ENCODE results near the gene POLR3B.

POLR3B gene

DNA sequence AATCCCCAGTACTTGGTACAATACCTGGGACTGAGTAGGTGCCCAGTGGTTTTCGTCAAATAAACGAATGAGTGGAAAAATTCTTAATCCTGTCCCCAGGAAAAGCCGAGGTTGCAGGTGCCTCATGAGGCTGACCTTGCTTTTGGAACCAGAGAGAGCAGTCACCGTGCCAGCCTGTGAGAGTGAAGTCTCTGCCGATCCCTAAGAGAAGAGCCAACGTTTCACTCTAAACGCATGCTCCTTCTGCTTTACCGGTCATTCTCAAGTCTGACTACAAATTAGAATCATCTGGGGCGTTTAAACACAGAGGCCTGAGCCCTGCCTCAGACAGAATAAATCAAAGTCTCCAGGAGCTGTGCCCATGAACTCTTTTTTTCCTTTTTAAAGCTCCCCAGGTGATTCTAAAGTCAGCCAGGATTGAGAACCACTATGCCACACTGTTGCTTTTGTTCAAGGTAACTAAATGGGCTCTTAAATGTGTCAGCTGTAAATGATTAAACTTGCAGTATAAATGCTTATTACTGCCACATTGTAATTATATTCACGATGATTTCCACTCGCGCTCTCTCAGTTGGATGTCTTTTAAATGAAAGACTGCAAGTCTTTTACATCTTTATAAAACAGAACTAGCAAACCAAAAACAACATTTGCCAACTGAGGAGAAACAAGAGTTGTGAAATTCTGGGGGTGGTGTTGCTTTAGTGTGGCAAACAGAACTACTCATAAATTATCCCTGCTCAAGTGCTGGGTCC, 28.1 kb upstream of the POLR3B start:
- intact Hi-C loops (cut with micrococcal nuclease): no loop called here
- no peaks in the 10 kb centered on the region for H3K9me3 Mint-ChIP-seq
- H3K36me3 Mint-ChIP-seq (ENCODE audit: low read depth): peaks cover 59% of the 10 kb centered on the region
- no peak overlapping the region for H3K27ac Mint-ChIP-seq
- no peak overlapping the region for H3K4me3 Mint-ChIP-seq
- H3K4me1 Mint-ChIP-seq (ENCODE audit: low read depth): peaks cover 20% of the 10 kb centered on the region
- H3K27me3 Mint-ChIP-seq: no peaks in the 10 kb centered on the region

DNA sequence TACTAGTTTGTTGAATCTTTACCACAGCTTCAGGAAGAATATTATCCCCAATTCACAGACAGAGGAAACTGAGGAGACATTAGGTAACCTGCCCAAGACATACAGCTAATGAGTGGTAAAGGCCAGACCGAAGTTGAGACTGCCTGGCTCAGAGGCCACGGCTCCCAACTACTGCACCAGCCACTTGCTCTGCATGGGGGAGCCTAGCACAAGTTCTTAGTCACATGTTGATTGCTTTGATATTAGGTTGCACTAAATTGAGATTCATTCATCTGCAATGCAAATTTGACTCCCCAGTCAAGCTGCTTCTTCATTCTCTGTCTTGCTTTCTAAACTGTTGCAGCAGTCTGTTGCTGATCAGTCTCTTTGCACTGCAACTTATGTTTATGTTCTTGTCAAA, 25.9 kb upstream of the POLR3B start:
- no peaks in the 10 kb centered on the region for H3K27me3 Mint-ChIP-seq

DNA sequence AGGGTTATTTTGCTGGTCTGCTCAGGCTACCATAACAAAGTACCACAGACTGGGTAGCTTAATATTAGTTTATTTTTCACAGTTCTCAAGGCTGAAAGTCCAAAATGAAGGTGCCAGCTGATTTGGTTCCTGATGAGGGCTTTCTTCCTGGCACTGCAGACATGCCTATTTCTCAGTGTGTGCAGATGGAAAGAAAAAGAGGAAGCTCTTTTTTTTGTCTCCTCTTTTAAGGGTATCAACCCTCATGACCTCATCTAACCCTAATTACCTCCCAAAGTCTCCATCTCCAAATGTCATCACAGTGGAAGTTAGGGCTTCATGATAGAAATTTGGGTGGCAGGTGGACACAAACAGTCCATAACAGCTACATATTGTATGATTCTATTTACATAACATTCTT, 25.0 kb upstream of the POLR3B start:
- no peaks in the 10 kb centered on the region for H3K27me3 Mint-ChIP-seq
- no peak overlapping the region for H3K27ac Mint-ChIP-seq

More for the DNA sequence above, 25.9 kb upstream of the POLR3B start:
- H3K9me3 Mint-ChIP-seq: no peaks in the 10 kb centered on the region
- H3K4me3 Mint-ChIP-seq: no peak overlapping the region
- intact Hi-C loops (cut with micrococcal nuclease): no loop called here
- peaks cover 44% of the 10 kb centered on the region for H3K36me3 Mint-ChIP-seq (ENCODE audit: low read depth)
- H3K27ac Mint-ChIP-seq: no peak overlapping the region
- H3K4me1 Mint-ChIP-seq (ENCODE audit: low read depth): peaks cover 34% of the 10 kb centered on the region

DNA sequence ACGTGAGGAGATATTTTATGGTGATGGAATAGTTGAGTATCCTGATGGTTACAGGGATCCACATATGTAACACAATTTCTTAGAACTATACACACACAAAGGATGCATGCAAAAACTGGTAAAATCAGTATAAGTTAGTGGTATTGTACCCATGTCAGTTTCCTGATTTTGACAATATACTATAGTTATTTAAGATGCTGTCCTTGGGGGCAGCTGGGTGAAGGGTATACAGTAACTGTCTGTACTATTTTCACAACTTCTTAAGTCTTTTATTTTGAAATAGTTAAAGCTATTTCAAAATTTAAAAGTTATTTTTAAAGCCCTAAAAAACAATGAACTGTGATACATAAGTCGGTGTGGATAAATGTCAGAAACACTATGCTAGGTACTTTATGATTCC, 24.5 kb upstream of the POLR3B start:
- Mint-ChIP-seq H3K4me1 (ENCODE audit: low read depth) (peaks cover 38% of the 10 kb centered on the region), H3K4me3 (no peak overlapping the region), H3K36me3 (ENCODE audit: low read depth) (peaks cover 39% of the 10 kb centered on the region), H3K9me3 (no peaks in the 10 kb centered on the region), H3K27ac (no peak overlapping the region), H3K27me3 (no peaks in the 10 kb centered on the region)
- intact Hi-C loops (cut with micrococcal nuclease): no loop called here

More for the DNA sequence above, 25.0 kb upstream of the POLR3B start:
- Mint-ChIP-seq H3K36me3 (ENCODE audit: low read depth) (peaks cover 37% of the 10 kb centered on the region), H3K4me1 (ENCODE audit: low read depth) (peaks cover 38% of the 10 kb centered on the region), H3K4me3 (no peak overlapping the region), H3K9me3 (no peaks in the 10 kb centered on the region)
- intact Hi-C loops (cut with micrococcal nuclease): no loop called here

DNA sequence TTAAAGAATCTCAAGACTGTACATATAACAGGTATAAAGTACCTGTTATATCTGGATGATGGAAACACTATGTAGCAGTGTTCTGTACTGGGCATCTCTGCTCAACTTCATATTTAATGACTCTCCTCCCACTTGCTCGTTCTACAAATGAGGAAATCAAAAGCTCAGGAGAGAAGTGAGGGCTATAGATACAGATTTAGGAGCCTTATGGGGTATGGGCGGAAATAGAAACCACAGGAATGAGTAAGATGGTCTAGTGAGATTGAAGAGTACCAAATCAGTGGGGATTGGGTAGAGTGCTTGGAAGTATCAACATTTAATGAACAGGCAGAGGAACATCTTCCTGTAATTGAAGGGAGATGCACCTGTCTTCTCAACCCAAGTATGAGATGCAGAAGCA, 23.8 kb upstream of the POLR3B start:
- Mint-ChIP-seq H3K4me1 (ENCODE audit: low read depth) (peaks cover 32% of the 10 kb centered on the region), H3K27me3 (no peaks in the 10 kb centered on the region), H3K36me3 (ENCODE audit: low read depth) (peaks cover 37% of the 10 kb centered on the region), H3K9me3 (no peaks in the 10 kb centered on the region), H3K27ac (no peak overlapping the region), H3K4me3 (no peak overlapping the region)
- intact Hi-C loops (cut with micrococcal nuclease): no loop called here

DNA sequence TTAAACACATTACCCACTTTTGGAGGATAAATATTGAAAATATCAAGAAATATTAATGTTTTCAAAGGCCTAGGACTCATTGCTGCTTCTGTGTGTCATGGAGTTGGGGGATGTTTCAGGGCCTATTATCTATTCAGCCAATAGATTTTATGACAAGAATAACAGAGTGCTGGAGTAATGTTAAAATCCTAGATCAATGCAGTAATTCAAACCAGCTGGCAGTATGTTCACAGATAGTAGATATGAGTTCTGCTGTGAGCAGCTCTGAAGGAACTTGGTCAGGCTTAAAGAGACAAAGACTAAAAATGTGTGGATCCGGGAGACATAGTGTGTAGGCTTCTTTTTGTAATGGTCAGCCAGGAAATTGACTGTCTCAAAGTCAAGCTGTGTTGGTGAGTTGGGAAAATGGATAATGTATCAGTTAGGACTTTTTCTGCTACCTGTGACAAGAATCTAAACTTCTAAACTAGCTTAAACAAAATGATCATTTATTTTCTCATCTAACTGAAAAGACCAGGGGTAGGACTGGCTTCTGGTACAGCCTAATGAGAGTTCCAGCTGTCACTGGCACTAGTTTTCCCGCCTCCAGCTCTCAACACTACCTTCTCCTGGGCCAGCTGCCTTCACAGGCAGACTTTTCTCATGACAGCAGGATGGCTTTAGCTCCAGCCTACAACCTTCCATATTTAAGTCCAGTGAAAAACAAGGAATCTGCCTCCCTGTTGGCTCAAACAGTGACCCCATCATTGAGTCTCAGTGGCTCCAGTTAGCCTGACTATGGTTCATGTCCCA, 16.3 kb upstream of the POLR3B start:
- intact Hi-C loops (cut with micrococcal nuclease): no loop called here

DNA sequence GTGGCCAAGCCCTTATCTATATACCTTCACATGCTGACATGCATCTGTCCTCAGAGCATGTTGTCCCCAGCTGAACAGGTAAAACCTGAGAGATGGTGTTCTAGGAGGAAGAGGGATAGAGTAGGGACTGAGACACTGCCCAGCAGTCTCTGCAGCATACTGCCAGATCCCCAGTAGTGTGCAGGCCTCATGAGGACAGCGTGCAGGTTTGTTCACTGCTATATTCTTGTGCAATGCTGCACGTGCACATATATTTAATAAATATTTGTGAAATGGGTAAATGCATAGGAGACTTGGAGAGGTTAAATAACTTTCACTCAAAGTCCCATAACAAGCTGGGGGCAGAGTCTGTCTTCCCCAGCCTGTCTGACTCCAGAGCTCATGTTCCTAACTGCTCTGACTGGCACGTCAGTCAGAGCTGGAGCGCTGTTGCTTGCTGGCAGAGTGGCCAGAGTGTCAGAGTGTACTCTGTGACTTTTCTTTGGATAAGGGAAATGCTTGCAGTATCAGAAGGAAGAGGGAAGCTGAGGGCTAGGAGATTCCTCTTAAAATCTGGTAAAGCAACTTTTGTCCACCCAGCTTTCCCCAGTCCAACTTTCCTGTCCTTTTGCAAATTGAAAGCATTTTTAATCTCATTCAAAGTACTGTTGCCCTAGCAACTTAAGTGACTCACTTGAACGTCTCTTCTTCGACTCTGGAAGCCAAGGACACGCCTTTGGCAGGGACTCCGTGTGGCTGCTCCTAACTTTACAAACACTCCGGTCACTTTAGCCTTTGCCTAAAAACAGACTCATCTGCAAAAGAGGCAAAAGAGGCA, 14.9 kb upstream of the POLR3B start:
- no peaks in the 10 kb centered on the region for H3K4me1 Mint-ChIP-seq (ENCODE audit: low read depth)
- intact Hi-C loops (cut with micrococcal nuclease): no loop called here
- no peak overlapping the region for H3K4me3 Mint-ChIP-seq
- no peak overlapping the region for H3K27ac Mint-ChIP-seq
- H3K9me3 Mint-ChIP-seq: no peaks in the 10 kb centered on the region
- no peaks in the 10 kb centered on the region for H3K27me3 Mint-ChIP-seq
- H3K36me3 Mint-ChIP-seq (ENCODE audit: low read depth): peaks cover 56% of the 10 kb centered on the region

More for the DNA sequence above, 16.3 kb upstream of the POLR3B start:
- Mint-ChIP-seq H3K4me3 (no peak overlapping the region), H3K27me3 (no peaks in the 10 kb centered on the region), H3K4me1 (ENCODE audit: low read depth) (peaks cover 6% of the 10 kb centered on the region), H3K27ac (no peak overlapping the region), H3K9me3 (no peaks in the 10 kb centered on the region), H3K36me3 (ENCODE audit: low read depth) (peaks cover 48% of the 10 kb centered on the region)

DNA sequence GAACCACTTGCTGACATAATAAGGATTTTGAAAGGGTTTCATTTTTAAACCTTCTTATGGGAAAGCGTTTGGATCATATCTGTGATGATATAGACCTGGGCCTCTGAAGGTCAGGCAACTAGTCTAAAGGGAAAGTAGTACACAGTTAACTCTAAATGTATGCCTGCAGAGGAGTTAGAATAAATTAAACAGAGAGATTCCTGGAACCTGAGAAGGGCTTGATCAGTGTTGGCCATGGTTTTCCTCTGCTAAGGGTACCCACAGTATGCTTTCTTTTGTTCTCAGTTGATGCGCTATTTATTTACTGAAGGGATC, 14.4 kb upstream of the POLR3B start:
- H3K27ac Mint-ChIP-seq: no peak overlapping the region
- H3K27me3 Mint-ChIP-seq: no peaks in the 10 kb centered on the region
- no peaks in the 10 kb centered on the region for H3K9me3 Mint-ChIP-seq
- peaks cover 57% of the 10 kb centered on the region for H3K36me3 Mint-ChIP-seq (ENCODE audit: low read depth)
- intact Hi-C loops (cut with micrococcal nuclease): no loop called here
- no peak overlapping the region for H3K4me3 Mint-ChIP-seq
- H3K4me1 Mint-ChIP-seq (ENCODE audit: low read depth): no peaks in the 10 kb centered on the region

DNA sequence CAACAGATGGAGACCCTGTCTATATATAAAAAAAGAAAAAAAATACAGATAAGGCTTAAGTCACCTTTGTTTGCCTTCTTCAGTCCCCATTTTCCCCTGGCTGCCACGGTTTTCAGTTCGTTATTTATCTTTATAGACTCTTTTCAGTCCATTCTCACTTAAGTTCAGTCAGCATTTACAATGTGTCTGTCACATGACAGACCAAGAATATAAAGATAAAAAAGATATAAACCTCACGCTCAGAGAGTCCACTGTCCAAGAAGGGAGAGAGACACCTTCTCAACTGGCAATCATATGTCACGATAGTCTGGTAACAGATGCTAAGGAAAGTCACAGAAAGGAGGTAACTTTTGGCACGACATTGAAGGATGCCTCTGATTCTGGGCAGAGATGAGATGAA, 13.4 kb upstream of the POLR3B start:
- Mint-ChIP-seq H3K4me3 (no peak overlapping the region), H3K36me3 (ENCODE audit: low read depth) (peaks cover 58% of the 10 kb centered on the region), H3K27me3 (no peaks in the 10 kb centered on the region), H3K27ac (no peak overlapping the region), H3K4me1 (ENCODE audit: low read depth) (no peaks in the 10 kb centered on the region), H3K9me3 (no peaks in the 10 kb centered on the region)
- intact Hi-C loops (cut with micrococcal nuclease): no loop called here

DNA sequence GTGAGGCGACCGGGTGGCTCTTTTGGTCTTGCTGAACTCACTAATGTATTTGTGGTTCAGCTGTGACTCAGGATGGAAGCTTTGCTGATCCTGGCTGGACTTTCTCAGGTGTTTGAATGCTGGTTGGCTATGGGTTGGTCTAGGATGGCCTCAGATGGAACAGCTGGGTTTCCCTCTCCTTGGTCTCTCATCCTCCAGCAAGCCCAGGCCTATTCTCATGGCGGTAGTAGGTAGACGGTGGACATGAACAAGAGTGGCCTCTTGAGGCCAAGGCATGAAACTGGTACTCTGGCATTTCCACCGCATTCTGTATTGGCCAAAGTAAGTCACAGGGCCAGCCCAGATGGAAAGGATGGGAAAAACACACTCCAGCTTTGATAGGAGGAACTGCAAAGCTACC, 11.8 kb upstream of the POLR3B start:
- Mint-ChIP-seq H3K4me3 (no peak overlapping the region), H3K27me3 (peaks cover 6% of the 10 kb centered on the region), H3K4me1 (ENCODE audit: low read depth) (no peaks in the 10 kb centered on the region), H3K36me3 (ENCODE audit: low read depth) (peaks cover 55% of the 10 kb centered on the region), H3K9me3 (no peaks in the 10 kb centered on the region), H3K27ac (no peak overlapping the region)
- intact Hi-C loops (cut with micrococcal nuclease): no loop called here

DNA sequence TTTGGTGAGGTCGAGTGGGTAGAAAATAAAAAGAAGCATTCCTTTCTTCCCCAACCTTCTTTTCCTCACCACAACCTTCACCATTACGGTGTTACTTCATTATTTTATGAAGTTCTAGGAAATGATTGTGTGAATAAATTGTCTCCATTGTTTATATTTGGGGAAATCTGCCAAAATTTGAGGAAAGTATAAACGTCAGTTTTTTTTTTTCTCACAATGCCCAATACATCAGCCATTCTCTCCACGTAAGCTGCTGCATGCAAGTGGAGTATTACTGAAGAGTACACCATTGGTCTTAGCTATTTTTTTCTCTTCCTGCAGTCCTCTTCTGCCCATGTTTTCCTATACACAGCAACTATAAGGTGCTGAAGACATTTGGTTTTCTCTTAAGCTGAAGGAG, 9.1 kb upstream of the POLR3B start:
- Mint-ChIP-seq H3K27me3 (peaks cover 21% of the 10 kb centered on the region), H3K4me1 (ENCODE audit: low read depth) (no peaks in the 10 kb centered on the region), H3K36me3 (ENCODE audit: low read depth) (peaks cover 34% of the 10 kb centered on the region), H3K27ac (no peak overlapping the region), H3K4me3 (no peak overlapping the region), H3K9me3 (no peaks in the 10 kb centered on the region)
- intact Hi-C loops (cut with micrococcal nuclease): no loop called here

DNA sequence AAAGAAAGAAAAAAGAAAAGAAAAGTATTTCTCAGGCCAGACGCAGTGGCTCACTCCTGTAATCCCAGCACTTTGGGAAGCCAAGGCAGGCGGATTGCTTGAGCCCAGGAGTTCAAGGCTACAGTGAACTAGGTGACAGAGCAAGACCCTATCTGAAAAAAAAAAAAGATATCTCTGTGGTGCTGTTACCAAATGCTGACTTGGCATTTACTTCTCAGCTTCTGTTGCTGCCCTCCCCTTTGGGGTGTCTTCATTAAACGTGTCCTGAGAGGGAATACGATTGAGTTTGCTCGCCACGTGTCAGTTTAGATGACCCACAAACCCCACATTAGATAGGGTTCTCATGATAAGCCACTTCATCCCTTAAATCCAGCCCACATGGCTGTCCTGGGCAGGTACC, 4.4 kb upstream of the POLR3B start:
- Mint-ChIP-seq H3K9me3 (no peaks in the 10 kb centered on the region), H3K4me3 (no peak overlapping the region), H3K27ac (no peak overlapping the region), H3K4me1 (ENCODE audit: low read depth) (peaks cover 8% of the 10 kb centered on the region), H3K27me3 (peaks cover 28% of the 10 kb centered on the region), H3K36me3 (ENCODE audit: low read depth) (peaks cover 3% of the 10 kb centered on the region)
- intact Hi-C loops (cut with micrococcal nuclease): no loop called here

DNA sequence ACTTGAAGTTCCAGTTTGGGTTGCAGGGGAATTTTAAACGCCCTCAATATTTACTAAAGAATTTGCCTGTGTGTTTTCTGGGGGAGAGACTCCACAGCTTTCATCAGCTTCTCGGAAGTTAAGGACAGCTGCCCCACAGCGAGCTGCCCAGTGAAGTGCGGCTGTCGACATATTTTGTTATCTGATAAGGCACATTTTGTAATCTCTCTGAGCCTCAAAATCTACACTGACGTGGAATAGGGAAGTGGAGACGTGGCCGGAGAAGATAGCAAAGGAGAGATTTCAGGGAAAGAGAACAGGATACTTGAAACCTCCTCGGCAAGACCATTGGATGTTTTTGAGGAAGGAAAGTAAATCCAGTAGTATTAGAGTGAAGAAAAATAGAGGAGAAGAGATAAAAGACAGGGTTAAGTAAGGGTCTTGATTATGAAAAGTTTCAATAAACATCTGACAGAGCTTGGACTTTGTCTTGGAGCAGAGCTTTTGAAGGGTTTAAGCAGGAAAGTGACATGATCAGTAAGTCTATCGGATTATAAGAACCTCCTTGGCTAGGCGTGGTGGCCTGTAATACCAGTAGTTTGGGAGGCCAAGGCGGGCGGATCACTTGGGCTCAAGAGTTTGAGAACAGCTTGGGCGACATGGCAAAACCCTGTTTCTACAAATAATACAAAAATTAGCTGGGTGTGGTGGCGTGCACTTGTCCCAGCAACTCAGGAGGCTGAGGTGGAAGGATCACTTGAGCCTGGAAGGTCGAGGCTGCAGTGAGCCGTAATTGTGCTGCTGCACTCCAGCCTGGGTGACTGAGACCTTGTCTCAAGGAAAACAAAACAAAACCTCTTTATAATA, 1.1 kb downstream of the POLR3B start:
- no peaks in the 10 kb centered on the region for H3K9me3 Mint-ChIP-seq
- peaks cover 16% of the 10 kb centered on the region for H3K4me1 Mint-ChIP-seq (ENCODE audit: low read depth)
- H3K27ac Mint-ChIP-seq: peak overlapping the region; percentile 94
- H3K36me3 Mint-ChIP-seq (ENCODE audit: low read depth): no peaks in the 10 kb centered on the region
- intact Hi-C loops (cut with micrococcal nuclease): loop anchor here (5.0 kb wide), 3 partner anchors 131 to 734 kb away; partner anchors contain the start of genes CRY1 and RIC8B
- H3K4me3 Mint-ChIP-seq: peak overlapping the region; percentile 91
- peaks cover 7% of the 10 kb centered on the region for H3K27me3 Mint-ChIP-seq
